ENCODE measurements around the gene TSPAN9.

Gene TSPAN9

GRCh38 chr12:3135522-3136461 is 58.6 kb downstream of the TSPAN9 start:
- Mint-ChIP-seq H3K27me3 (ENCODE audit: low read depth, poor library complexity) (peaks cover under 1% of the 10 kb centered on the region), H3K36me3 (ENCODE audit: low read depth) (no peaks in the 10 kb centered on the region), H3K4me1 (peaks cover 96% of the 10 kb centered on the region), H3K9me3 (no peaks in the 10 kb centered on the region), H3K4me3 (no peak overlapping the region), H3K27ac (no peak overlapping the region)
- TF ChIP-seq CTCF (IDR thresholded peaks at IDR 0.05), result peak; percentile 81
- peak; percentile 57 for DNase-seq

- TF ChIP-seq CTCF (IDR thresholded peaks at IDR 0.05), result no peak
- no peaks in the 10 kb centered on the region for H3K9me3 Mint-ChIP-seq
- no peak overlapping the region for H3K27ac Mint-ChIP-seq
- H3K4me1 Mint-ChIP-seq, result peaks cover 96% of the 10 kb centered on the region
- DNase-seq, result no peak
- no peaks in the 10 kb centered on the region for H3K36me3 Mint-ChIP-seq (ENCODE audit: low read depth)
- H3K27me3 Mint-ChIP-seq (ENCODE audit: low read depth, poor library complexity), result peaks cover 7% of the 10 kb centered on the region
- H3K4me3 Mint-ChIP-seq, result no peak overlapping the region
These were observed 59.6 kb downstream of the TSPAN9 start for GRCh38 chr12:3136641-3137267.

GRCh38 chr12:3137268-3137781 is 60.1 kb downstream of the TSPAN9 start:
- Mint-ChIP-seq H3K27me3 (ENCODE audit: low read depth, poor library complexity) (peaks cover 10% of the 10 kb centered on the region), H3K27ac (peak overlapping the region; percentile 95), H3K4me3 (peak overlapping the region; percentile 18), H3K4me1 (peaks cover 96% of the 10 kb centered on the region), H3K9me3 (no peaks in the 10 kb centered on the region), H3K36me3 (ENCODE audit: low read depth) (no peaks in the 10 kb centered on the region)
- TF ChIP-seq CTCF (IDR thresholded peaks at IDR 0.05), result no peak
- peak; percentile 47 for DNase-seq

- H3K4me1 Mint-ChIP-seq, result peaks cover 96% of the 10 kb centered on the region
- TF ChIP-seq CTCF (IDR thresholded peaks at IDR 0.05), result no peak
- no peaks in the 10 kb centered on the region for H3K9me3 Mint-ChIP-seq
- H3K27me3 Mint-ChIP-seq (ENCODE audit: low read depth, poor library complexity), result peaks cover 12% of the 10 kb centered on the region
- no peak overlapping the region for H3K4me3 Mint-ChIP-seq
- H3K27ac Mint-ChIP-seq, result peak overlapping the region; percentile 95
- no peaks in the 10 kb centered on the region for H3K36me3 Mint-ChIP-seq (ENCODE audit: low read depth)
- no peak for DNase-seq
These were observed 60.8 kb downstream of the TSPAN9 start for GRCh38 chr12:3137814-3138445.

GRCh38 chr12:3138941-3139511 is 61.8 kb downstream of the TSPAN9 start:
- H3K27me3 Mint-ChIP-seq (ENCODE audit: low read depth, poor library complexity), result peaks cover 14% of the 10 kb centered on the region
- no peak for TF ChIP-seq CTCF (IDR thresholded peaks at IDR 0.05)
- peaks cover 4% of the 10 kb centered on the region for H3K9me3 Mint-ChIP-seq

More at GRCh38 chr12:3138941-3139511, 61.8 kb downstream of the TSPAN9 start:
- Mint-ChIP-seq H3K36me3 (ENCODE audit: low read depth) (peaks cover 4% of the 10 kb centered on the region), H3K4me3 (peak overlapping the region; percentile 69), H3K4me1 (peaks cover 86% of the 10 kb centered on the region), H3K27ac (peak overlapping the region; percentile 90)
- peak; percentile 51 for DNase-seq
